Natural killer cell (primary cell): Measurements from ENCODE around the gene PDE11A. TPM values are rescaled to one million over a fixed set of nuclear protein-coding genes. Genes with fewer than 3 reads are reported as not detected.

ENCODE experiments used
- ATAC-seq, 3 donors: fragments of 150-1000 bp in 2 of 3; fragments of 200-7000 bp in 1 of 3; cut with Tn5 transposase; 1 replicate in 1 of 3; 2 replicates in 2 of 3; pipeline ENCODE4 v1.10.0; 2021; ENCODE audit warnings: mild to moderate bottlenecking in 2 of 3, moderate library complexity in 2 of 3
- DNase-seq, 2 donors: peaks; one replicate each; pipeline versions ENCODE4 v3.0.0 to v3.0.0-alpha.2; 2013 to 2021; ENCODE audit warnings: mixed read lengths in 1 of 2
- H3K27ac ChIP-seq: one replicate; pipeline ENCODE4 v1.5.1; 2013; ENCODE audit warnings: mild to moderate bottlenecking, low read length
- H3K27me3 ChIP-seq: one replicate; pipeline ENCODE4 v1.6.1; 2013; ENCODE audit warnings: low read length; ENCODE audit not compliant: control insufficient read depth, insufficient read depth
- H3K36me3 ChIP-seq: one replicate; pipeline ENCODE4 v1.6.1; 2013; ENCODE audit warnings: low read length; ENCODE audit not compliant: control insufficient read depth, insufficient read depth
- H3K4me1 ChIP-seq: one replicate; pipeline ENCODE4 v1.6.1; 2013; ENCODE audit warnings: low read length; ENCODE audit not compliant: control insufficient read depth, insufficient read depth
- H3K4me3 ChIP-seq: one replicate; pipeline ENCODE4 v1.5.1; 2013; ENCODE audit warnings: low read length
- H3K9me3 ChIP-seq: one replicate; pipeline ENCODE4 v1.6.1; 2013; ENCODE audit warnings: low read length; ENCODE audit not compliant: control insufficient read depth, insufficient read depth
- H3K27ac Mint-ChIP-seq, 2 donors: one replicate each; pipeline ENCODE4 v1.8.0; 2022; ENCODE audit warnings: mild to moderate bottlenecking in 2 of 2, mixed read lengths in 2 of 2, moderate library complexity in 1 of 2
- H3K27me3 Mint-ChIP-seq, 2 donors: one replicate each; pipeline ENCODE4 v1.8.0; 2022; ENCODE audit warnings: low read depth in 2 of 2, mixed read lengths in 2 of 2
- H3K36me3 Mint-ChIP-seq: one replicate; pipeline ENCODE4 v1.8.0; 2022; ENCODE audit warnings: mixed read lengths
- H3K4me1 Mint-ChIP-seq, 2 donors: one replicate each; pipeline ENCODE4 v1.8.0; 2022; ENCODE audit warnings: mixed read lengths in 2 of 2
- H3K4me3 Mint-ChIP-seq: one replicate; pipeline ENCODE4 v1.8.0; 2022; ENCODE audit warnings: mild to moderate bottlenecking, moderate library complexity, mixed read lengths
- H3K9me3 Mint-ChIP-seq, 2 donors: one replicate each; pipeline ENCODE4 v1.8.0; 2022; ENCODE audit warnings: mixed read lengths in 2 of 2
- WGBS: methylation state at CpG from one replicate; pipeline ENCODE4 v1.1.7; 2013; ENCODE audit warnings: missing lambda C conversion rate; ENCODE audit not compliant: insufficient coverage; 5-methylcytosine and 5-hydroxymethylcytosine counted together
- intact Hi-C: fragments of 100-400 bp; cut with micrococcal nuclease; formaldehyde crosslinking; loops from one replicate; pipeline ENCODE4 v1.14.2; 2022
- total RNA-seq, 4 donors: library from RNA; stranded (reverse); fragments of 120-200 nt in 1 of 4; gene quantifications; one replicate each; pipeline versions ENCODE4 v1.2.3 to v1.2.4, GENCODE V29; 2013 to 2022
- TF ChIP-seq, protein P1 (sequence below): fragments of 200-600 bp; IDR thresholded peaks from one replicate; pipeline ENCODE4 v1.8.0; 2022; ENCODE audit warnings: antibody characterized with exemption

PDE11A gene
- total RNA-seq, 3 donors from 2014 or later (not counting 1 experiment from before 2014, with no cell fraction given): not detected

DNA sequence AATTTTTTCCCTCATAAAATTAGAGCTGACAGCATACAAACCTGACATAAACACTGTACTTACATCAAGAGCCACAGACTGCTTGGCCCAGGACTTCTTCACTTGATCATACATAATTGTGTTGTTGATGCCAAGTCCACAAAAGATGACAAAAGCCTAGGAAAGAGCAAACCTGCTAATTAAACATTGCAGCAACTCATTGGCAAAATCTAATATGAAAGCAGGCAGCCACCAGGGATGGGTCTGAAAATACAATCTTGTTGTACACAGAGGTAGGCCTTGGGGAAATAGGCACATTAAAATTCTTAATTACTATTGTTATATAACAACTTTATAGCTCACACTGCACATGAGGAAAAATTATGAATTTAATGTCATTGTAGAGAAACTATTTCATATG is 255.8 kb downstream of the PDE11A start:
- intact Hi-C loops: no loop called here
- Mint-ChIP-seq H3K27ac (no peak overlapping the region), H3K4me3 (no peak overlapping the region), H3K27me3 (peaks cover 5 to 20% of the 10 kb centered on the region in 2 donors), H3K9me3 (no peaks in the 10 kb centered on the region), H3K36me3 (no peaks in the 10 kb centered on the region), H3K4me1 (no peaks in the 10 kb centered on the region)
- Histone ChIP-seq H3K4me3 (no peak overlapping the region), H3K27me3 (no peaks in the 10 kb centered on the region), H3K36me3 (no peaks in the 10 kb centered on the region), H3K4me1 (no peaks in the 10 kb centered on the region), H3K27ac (no peak overlapping the region), H3K9me3 (no peaks in the 10 kb centered on the region)
- DNase-seq (no peak), ATAC-seq (no peak)
- TF ChIP-seq, protein P1, sequence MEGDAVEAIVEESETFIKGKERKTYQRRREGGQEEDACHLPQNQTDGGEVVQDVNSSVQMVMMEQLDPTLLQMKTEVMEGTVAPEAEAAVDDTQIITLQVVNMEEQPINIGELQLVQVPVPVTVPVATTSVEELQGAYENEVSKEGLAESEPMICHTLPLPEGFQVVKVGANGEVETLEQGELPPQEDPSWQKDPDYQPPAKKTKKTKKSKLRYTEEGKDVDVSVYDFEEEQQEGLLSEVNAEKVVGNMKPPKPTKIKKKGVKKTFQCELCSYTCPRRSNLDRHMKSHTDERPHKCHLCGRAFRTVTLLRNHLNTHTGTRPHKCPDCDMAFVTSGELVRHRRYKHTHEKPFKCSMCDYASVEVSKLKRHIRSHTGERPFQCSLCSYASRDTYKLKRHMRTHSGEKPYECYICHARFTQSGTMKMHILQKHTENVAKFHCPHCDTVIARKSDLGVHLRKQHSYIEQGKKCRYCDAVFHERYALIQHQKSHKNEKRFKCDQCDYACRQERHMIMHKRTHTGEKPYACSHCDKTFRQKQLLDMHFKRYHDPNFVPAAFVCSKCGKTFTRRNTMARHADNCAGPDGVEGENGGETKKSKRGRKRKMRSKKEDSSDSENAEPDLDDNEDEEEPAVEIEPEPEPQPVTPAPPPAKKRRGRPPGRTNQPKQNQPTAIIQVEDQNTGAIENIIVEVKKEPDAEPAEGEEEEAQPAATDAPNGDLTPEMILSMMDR: no peak

DNA sequence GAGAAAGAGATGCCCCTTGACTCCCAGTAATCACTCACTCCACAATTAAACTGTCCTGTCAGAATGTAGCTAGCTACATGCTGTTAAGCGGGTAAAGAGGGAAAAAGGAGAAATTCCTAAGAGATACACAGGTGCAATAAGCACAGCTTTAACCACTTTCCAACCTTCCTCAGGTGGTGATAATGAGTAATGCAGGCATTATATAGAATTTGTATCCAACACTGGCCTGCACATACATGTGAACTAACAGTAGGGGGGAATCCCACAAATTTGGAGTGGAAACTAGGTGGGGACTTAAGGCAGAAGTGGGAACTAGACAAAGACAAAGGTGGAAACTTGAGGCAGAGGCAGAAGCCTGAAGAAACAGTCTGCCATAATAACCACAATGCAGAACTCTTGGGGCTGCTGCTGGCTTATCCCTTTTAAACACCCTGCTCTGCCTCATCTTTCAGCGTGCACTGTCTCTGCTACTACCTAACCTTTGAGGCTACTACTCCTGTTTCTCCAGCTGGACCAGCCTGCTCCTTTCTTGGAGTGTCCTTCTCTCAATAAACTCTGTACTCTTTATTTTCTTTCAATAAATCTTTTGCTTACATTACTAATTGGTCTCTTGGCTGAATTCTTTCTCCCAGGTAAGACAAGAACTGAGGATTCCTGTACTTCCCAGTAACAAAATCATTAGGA is 259.7 kb downstream of the PDE11A start:
- H3K27ac Mint-ChIP-seq: no peak overlapping the region
- DNase-seq (no peak), ATAC-seq (no peak)
- no peaks in the 10 kb centered on the region for H3K27me3 ChIP-seq
- no peak overlapping the region for H3K4me3 ChIP-seq
- no peaks in the 10 kb centered on the region for H3K4me1 ChIP-seq
- no peak overlapping the region for H3K4me3 Mint-ChIP-seq
- WGBS: 96% methylated on average over 1 of the region's 2 CpGs
- no peaks in the 10 kb centered on the region for H3K9me3 Mint-ChIP-seq
- H3K9me3 ChIP-seq: no peaks in the 10 kb centered on the region
- H3K36me3 ChIP-seq: no peaks in the 10 kb centered on the region
- TF ChIP-seq, protein P1: no peak
- H3K36me3 Mint-ChIP-seq: no peaks in the 10 kb centered on the region
- peaks cover 5 to 19% of the 10 kb centered on the region in 2 donors for H3K27me3 Mint-ChIP-seq
- H3K4me1 Mint-ChIP-seq: no peaks in the 10 kb centered on the region
- intact Hi-C loops: no loop called here
- no peak overlapping the region for H3K27ac ChIP-seq

DNA sequence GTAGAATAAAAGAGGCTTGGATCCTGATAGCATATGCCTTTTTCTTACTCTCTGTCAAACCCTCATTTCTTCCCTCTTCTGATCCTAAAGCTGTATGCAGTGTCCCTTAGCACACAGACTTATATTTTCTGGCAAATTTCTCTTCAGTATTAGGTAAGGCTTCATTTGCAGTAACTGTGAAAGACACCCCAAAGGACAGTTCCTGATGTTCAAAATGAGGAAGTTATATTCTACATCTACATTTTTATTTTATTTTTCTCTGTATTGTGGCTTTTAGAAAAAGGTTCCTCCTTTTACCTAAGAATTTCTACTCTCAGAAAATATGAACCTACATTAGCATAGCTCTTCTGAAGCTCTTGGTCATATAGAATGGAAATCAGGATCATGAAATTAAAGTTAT is 261.7 kb downstream of the PDE11A start:
- ATAC-seq (no peak), DNase-seq (no peak)
- no peaks in the 10 kb centered on the region for H3K36me3 Mint-ChIP-seq
- TF ChIP-seq, protein P1: no peak
- peaks cover 6 to 9% of the 10 kb centered on the region in 2 donors for H3K27me3 Mint-ChIP-seq
- Histone ChIP-seq H3K36me3 (no peaks in the 10 kb centered on the region), H3K9me3 (no peaks in the 10 kb centered on the region), H3K4me1 (no peaks in the 10 kb centered on the region), H3K27me3 (no peaks in the 10 kb centered on the region), H3K27ac (no peak overlapping the region), H3K4me3 (no peak overlapping the region)
- no peak overlapping the region for H3K27ac Mint-ChIP-seq
- H3K9me3 Mint-ChIP-seq: no peaks in the 10 kb centered on the region
- H3K4me1 Mint-ChIP-seq: no peaks in the 10 kb centered on the region
- intact Hi-C loops: no loop called here
- no peak overlapping the region for H3K4me3 Mint-ChIP-seq
